GM18511 (cell line): ENCODE results near the gene SEMA4B.

Experiments
- ATAC-seq: cut with Tn5 transposase; IDR thresholded peaks from one replicate; pipeline ENCODE4 v1.9.1; 2021; ENCODE audit warnings: mild to moderate bottlenecking, moderate library complexity; ENCODE audit not compliant: unreplicated experiment

Gene SEMA4B

GRCh38 chr15:90205050-90205848 is 4.1 kb downstream of the SEMA4B start:
- ATAC-seq = no peak

DNA sequence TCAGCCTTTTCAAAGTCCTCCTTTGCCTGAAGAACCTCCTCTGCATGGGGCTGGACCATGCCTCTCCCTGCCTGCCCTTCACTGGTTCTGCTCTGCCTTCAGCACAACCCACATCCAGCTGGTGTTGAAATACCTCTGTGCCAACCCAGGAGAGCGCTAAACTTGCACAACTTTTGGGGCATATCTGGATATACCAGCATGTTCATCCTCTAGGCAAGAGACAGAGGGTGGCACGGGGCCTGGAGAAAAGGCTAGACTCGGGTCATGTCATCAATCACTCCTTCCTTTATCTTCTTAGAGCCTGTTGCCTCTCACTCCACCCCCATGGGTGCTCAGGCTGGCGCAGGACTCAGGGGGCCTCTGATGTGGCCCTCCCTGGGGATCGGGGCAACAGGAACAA is 4.8 kb downstream of the SEMA4B start:
- no peak for ATAC-seq

DNA sequence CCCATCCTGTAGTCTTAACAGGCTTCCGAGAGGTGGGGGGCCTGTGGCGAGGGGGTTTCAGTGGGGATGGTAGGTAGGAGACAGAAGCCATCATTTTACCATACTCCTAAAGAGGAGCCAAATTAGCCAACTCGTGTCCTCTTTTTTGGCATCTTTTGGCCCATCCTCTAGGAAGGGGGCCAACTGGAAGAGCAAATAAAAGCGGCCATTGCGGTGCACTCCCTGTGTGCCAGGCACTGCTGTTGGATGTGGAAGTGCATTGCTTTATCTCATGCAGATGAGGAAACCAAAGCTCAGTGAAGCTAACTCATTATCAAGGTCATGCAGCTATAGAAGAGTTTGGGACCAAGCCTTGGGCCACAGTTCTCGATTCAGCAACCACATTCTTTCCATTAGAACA is 6.1 kb downstream of the SEMA4B start:
- ATAC-seq = no peak

- no peak for ATAC-seq
These were observed 7.2 kb downstream of the SEMA4B start for GRCh38 chr15:90208356-90208755.

DNA sequence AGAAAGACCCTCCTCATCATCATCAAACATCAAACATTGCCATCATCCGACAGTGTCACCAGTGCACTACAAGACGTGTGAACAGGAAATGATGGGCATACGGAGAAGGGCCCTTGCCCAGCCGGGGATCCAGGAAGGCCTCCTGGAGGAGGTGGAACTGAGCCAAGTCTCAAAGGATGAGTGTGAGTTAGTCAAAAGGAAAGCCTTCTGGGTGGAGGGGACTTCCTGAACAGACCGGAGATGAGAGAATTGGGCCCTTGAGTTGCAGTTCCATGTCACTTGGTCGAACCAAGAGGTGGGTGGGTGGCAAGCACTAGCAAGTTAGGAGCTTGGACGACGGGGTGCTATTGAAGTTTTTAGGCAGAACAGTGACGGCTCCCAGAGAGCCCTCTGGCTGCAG is 8.5 kb downstream of the SEMA4B start:
- ATAC-seq = peak; percentile 62

- no peak for ATAC-seq
These were observed 9.5 kb downstream of the SEMA4B start for GRCh38 chr15:90210593-90210992.

- ATAC-seq = no peak
These were observed 9.9 kb downstream of the SEMA4B start for GRCh38 chr15:90211009-90211408.

GRCh38 chr15:90211440-90212143 is 10.5 kb downstream of the SEMA4B start:
- ATAC-seq = no peak

DNA sequence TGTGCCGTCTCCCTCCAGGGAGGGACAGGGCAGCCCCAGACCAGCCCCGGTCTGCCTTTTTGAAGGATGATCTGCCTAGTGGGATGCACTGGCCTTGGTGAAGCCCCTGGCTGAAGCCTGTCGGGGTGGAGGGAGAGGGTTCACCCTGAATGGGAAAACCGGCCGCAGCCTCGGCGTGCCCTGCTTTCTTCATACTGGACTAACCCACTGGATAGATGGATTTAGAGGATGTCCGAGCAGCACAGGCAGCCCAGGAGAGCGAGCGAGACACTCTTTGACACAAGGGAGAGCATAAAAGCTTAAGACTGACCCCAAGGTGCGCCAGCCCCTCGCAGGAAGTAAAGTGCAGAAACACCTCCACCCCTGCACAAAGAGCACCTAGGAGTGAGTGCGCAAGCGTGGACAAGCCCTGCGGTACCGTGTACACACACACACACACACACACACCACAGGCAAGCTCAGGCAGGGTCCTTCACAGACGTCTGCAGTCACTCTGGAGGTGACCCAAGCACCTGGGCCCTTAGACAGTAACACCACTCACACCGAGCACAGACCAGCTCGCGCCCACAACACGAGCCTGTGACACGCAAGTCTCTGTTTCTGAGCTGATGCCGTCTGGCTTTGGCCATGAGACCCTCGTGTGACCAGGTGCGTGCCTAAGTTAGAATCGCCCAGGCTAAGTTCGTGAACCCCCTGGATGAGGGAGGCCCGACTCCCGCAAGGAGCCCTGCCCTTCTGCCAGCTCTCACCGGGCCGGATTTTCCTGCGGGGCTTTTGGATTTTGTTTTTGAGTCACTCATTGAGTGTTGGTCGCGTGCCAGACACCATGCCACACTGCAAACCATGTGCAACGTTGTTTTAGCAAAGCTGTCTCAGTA is 11.3 kb downstream of the SEMA4B start:
- no peak for ATAC-seq

GRCh38 chr15:90213122-90213817 is 12.1 kb downstream of the SEMA4B start:
- no peak for ATAC-seq

DNA sequence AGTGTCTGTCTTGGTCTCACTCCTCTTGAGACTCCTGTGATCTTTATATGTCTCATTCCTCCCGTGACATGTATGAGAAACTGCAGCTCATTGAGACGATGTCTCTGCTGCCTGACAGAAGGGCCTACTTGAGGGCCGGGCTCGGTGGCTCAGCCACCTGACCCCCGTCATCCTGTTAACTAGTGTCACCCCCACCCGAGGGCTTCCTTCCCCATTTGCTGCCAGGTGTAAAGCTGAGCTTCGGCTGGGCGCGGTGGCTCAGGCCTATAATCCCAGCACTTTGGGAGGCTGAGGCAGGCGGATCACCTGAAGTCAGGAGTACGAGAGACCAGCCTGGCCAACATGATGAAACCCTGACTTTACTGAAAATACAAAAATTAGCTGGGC is 12.7 kb downstream of the SEMA4B start:
- no peak for ATAC-seq

GRCh38 chr15:90214553-90215196 is 13.5 kb downstream of the SEMA4B start:
- ATAC-seq = no peak

GRCh38 chr15:90217671-90218394 is 16.7 kb downstream of the SEMA4B start:
- ATAC-seq = no peak

DNA sequence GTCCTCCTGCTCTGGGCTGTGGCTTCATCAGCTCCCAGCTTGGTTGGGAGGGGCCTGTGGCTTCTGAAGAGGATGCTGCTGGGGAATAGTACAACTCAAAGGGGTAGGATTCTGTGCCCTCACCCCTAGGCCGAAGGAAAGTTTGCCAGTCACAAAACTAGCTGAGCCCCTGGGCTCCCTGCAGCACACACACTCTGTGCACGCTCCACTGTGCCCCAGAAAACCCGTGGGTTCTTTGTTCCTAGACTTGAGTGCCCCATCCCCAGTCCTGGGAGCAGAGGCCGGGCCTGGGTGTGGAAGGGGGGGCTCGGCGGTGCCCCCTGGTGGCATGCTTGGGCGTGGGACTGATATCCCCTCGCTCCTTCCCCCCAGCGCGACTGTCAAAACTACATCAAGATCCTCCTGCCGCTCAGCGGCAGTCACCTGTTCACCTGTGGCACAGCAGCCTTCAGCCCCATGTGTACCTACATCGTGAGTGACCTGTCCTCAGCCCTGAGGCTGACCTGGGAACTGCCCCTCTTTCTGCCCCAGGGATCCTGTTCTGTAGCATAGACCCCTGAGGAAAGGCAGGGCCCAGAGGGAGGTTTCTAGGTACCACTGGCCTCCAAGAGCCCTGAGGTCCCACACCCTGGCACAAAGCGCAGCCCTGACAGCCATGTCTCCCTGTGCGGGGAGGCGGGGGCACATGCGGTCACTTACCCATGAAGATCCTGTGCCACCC is 18.5 kb downstream of the SEMA4B start:
- no peak for ATAC-seq

GRCh38 chr15:90221246-90221900 is 20.2 kb downstream of the SEMA4B start:
- ATAC-seq = no peak

- no peak for ATAC-seq
These were observed 21.4 kb downstream of the SEMA4B start for GRCh38 chr15:90222547-90222946.

DNA sequence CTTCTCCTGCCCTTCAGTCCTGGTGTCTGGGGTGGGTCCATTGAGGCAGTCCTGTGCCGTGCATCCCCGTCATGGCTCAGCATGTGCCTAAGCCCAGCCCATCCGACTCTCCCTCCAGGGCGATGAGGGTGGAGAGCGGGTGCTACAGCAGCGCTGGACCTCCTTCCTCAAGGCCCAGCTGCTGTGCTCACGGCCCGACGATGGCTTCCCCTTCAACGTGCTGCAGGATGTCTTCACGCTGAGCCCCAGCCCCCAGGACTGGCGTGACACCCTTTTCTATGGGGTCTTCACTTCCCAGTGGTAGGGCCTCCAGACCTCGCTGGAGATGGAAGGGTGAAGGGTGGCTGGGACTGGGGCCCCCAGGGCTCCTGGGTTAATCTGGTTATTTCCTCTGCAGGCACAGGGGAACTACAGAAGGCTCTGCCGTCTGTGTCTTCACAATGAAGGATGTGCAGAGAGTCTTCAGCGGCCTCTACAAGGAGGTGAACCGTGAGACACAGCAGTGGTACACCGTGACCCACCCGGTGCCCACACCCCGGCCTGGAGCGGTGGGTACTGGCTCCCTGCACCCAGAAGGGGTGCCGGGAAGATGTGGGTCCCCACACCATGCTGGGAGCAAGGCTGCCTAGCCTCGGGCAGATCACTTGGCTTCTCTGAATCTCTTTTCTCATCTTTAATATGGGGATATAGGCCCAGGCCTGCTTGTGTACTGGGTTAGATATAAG is 22.5 kb downstream of the SEMA4B start:
- ATAC-seq = no peak

DNA sequence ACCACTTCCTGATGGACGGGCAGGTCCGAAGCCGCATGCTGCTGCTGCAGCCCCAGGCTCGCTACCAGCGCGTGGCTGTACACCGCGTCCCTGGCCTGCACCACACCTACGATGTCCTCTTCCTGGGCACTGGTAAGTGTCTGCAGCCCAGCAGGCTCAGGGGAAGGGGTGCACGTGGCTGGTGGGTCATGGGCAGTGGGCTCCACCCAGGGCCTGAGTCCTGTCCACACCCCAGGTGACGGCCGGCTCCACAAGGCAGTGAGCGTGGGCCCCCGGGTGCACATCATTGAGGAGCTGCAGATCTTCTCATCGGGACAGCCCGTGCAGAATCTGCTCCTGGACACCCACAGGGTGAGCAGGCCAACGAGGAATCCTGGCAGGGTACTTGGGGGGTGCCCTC is 23.9 kb downstream of the SEMA4B start:
- ATAC-seq = no peak
